Subcutaneous adipose tissue (tissue), 4 donors: ENCODE results near the gene CLCNKA. TPM values are rescaled to one million over a fixed set of nuclear protein-coding genes. Genes with fewer than 3 reads are reported as not detected.

Source experiments
- total RNA-seq, 4 donors: library from RNA; depleted of rRNA; stranded (reverse); fragments of >200 nt; gene quantifications; one replicate each; pipeline ENCODE4 v1.1.0, GENCODE V29; 2016
- TF ChIP-seq, protein P1 (sequence below): fragments of 450-650 bp; IDR thresholded peaks from one replicate; pipeline ENCODE4 v1.5.1; 2016; ENCODE audit warnings: low read depth, mild to moderate bottlenecking, control low read depth, antibody characterized with exemption, moderate library complexity

Gene CLCNKA
- total RNA-seq, 4 donors from 2014 or later: 0.66 to 1.5 TPM; not detected in 2

DNA sequence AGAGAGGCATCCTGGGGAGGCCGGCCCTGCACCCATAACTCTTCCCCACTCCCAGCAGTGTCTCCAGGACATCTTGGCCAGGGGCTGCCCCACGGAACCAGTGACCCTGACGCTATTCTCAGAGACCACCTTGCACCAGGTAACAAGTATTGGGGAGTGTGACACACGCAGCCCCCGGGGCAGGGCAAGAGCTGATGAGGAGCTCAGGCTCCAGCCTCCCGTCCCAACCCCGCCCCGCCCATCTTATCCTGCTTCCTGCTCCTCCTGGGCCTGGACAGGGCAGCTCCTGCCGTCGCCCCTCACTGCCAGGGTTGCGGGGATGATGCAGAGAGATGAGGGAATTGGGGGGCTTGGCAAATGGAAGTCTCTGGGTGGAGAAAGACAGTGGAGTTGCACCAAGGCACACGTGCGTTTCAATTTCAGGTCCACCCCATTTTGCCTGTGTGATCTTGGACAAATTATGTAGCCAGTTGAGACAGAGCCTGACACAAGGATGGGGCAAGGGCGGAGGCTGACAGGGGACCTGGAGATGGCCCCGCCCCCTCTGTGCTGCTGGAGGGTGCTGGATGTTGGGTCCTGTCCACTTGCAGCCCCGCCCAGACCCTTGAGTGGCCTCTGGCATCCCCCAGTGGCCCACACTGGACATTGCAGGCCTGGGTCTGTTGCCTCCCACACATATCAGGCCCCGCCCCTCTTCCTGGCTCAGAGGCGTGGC, 10.7 kb downstream of the CLCNKA start:
- TF ChIP-seq, protein P1, sequence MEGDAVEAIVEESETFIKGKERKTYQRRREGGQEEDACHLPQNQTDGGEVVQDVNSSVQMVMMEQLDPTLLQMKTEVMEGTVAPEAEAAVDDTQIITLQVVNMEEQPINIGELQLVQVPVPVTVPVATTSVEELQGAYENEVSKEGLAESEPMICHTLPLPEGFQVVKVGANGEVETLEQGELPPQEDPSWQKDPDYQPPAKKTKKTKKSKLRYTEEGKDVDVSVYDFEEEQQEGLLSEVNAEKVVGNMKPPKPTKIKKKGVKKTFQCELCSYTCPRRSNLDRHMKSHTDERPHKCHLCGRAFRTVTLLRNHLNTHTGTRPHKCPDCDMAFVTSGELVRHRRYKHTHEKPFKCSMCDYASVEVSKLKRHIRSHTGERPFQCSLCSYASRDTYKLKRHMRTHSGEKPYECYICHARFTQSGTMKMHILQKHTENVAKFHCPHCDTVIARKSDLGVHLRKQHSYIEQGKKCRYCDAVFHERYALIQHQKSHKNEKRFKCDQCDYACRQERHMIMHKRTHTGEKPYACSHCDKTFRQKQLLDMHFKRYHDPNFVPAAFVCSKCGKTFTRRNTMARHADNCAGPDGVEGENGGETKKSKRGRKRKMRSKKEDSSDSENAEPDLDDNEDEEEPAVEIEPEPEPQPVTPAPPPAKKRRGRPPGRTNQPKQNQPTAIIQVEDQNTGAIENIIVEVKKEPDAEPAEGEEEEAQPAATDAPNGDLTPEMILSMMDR: no peak

DNA sequence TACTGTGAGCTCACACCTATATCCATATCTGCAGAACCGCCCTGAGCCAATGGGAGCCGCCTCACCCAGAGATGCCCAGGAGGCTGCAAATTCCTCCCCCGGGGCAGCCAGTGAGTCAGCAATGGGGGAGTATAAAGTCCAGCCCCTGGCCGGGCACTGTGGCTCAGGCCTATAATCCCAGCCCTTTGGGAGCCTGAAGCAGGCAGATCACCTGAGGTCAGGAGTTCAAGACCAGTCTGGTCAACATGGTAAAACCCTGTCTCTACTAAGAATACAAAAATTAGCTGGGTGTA, 16.7 kb downstream of the CLCNKA start:
- TF ChIP-seq, protein P1: no peak

DNA sequence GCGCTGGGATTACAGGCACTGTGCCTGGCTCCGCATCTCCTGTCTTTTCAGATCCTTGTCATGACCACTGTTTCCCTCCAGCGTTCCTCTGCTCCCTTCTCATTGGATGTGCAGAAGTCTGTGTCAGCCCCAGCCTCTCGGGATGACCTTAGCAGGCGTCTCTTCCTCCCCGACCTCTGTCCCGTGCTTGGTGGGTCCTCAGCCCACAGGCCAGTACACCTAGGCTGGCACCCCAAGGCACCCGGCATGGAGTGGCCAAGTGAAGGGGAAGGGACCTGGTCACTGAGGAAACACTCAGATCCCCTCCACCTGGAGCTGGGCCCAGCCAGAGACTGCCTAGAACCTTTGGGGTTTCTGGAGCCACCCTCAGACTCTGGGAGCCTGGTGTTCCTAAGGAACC, 19.4 kb downstream of the CLCNKA start:
- TF ChIP-seq, protein P1: no peak

DNA sequence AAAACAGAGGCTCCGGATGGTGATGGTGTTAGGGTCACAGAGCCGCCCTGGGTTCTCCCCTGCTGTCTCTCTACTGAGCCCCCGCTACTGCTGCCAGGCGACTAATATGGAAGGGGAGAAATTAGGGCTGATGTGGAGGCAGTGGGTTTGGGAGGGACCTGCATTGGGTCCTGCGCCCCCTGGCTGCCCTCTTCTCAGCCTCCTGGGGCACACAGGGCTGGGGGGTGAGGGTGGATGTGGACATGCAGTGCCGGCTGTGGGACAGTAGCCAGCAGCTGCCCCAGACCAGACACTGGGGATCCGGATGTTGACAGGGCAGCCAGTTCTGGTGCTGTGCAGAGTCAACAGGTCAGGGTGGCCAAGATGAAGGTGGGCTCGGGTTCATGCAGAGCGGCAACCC, 20.3 kb downstream of the CLCNKA start:
- TF ChIP-seq, protein P1: no peak

DNA sequence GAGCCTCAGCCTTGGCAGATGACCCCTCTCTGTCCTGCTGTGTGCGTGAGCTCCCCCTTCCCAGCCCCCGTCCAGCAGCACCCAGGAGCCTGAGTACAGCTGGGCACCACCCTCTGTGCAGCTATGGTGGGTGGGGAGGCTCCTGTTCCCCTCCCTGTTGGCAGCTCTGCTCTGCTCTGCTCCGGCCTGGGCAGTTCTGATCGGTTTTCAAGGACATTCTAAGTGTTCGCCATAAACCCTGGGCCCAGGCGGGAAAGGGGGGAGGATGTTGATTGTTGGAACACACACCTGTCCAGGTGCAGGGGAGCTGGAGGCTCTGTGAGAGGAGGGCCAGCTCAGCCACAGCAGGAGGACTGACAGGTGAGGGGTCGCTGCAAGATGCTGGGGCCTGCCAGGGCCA, 21.7 kb downstream of the CLCNKA start, which contains the start of gene CLCNKB:
CLCNKB (plus strand) TSS at position 262 of the 400 bp plus-strand sequence. CDS start 711 bp downstream, outside the sequence.
- TF ChIP-seq, protein P1: no peak

DNA sequence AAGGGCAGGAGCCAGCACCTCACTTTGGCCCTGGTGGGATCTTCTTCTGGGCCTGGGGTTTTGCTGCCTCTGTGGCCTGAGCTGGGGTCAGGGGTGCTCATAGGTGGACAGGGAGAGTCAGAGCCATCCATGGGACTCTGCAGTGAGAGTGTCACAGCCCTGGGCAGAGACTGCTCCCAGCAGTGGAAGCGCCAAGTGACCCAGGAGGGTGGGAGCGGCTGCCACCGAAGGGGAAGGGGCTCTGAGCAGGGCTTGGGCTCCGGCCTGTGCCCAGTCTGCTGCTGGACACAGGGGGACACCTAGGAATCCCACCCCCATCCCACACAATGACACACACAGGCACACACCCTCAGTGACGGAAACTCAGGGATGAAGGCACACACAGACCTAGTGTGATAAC, 22.1 kb downstream of the CLCNKA start:
- TF ChIP-seq, protein P1: no peak

DNA sequence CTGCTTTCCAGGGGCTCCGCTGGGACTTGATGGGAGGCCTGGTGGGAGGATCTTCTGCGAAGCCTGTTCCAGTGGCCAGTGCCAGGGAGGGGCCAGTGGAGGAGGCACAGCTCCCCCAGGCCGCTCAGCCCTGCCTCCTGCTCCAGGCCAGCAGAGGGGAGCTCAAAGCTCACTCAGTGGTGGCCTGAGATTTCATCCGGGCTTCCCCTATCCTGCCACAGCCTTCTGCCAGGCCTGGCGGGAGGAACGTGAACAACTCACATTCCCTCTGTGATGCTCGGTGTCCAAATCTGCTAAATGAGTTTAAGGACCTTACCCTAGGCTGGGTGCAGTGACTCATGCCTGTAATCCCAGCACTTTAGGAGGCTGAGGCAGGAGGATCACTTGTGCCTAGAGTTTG, 25.0 kb downstream of the CLCNKA start:
- TF ChIP-seq, protein P1: no peak
